Tibial artery (tissue), 4 donors: ENCODE results near the gene TAAR1.

Experiments
- DNase-seq, 2 donors: peaks; one replicate each; pipeline ENCODE4 v3.0.0-alpha.2; 2019
- H3K27ac ChIP-seq, 2 donors: fragments of 200-600 bp; sonication (generic) in 1 of 2; 1 replicate in 1 of 2; 2 replicates in 1 of 2; pipeline ENCODE4 v1.5.1; 2018 to 2019; ENCODE audit warnings: mild to moderate bottlenecking in 1 of 2
- H3K27me3 ChIP-seq, 2 donors: fragments of 200-600 bp; sonication (generic) in 1 of 2; one replicate each; pipeline versions ENCODE4 v1.5.1 to v1.6.0; 2016 to 2019
- H3K36me3 ChIP-seq, 3 donors: fragments of 200-600 bp; sonication (generic) in 2 of 3; one replicate each; pipeline ENCODE4 v1.5.1; 2016 to 2019; ENCODE audit warnings: mild to moderate bottlenecking in 2 of 3
- H3K4me1 ChIP-seq, 4 donors: fragments of 200-600 bp; sonication (generic) in 2 of 4; 1 replicate in 3 of 4; 2 replicates in 1 of 4; pipeline ENCODE4 v1.5.1; 2016 to 2019
- H3K4me3 ChIP-seq, 2 donors: fragments of 200-600 bp; sonication (generic) in 1 of 2; 1 replicate in 1 of 2; 2 replicates in 1 of 2; pipeline ENCODE4 v1.5.1; 2018 to 2019; ENCODE audit warnings: mild to moderate bottlenecking in 2 of 2
- H3K9me3 ChIP-seq, 3 donors: fragments of 200-600 bp; sonication (generic) in 1 of 3; one replicate each; pipeline ENCODE4 v1.5.1; 2016 to 2019
- CTCF ChIP-seq, 2 experiments: fragments of 200-600 bp in 1 of 2; fragments of 450-650 bp in 1 of 2; IDR thresholded peaks; one replicate each; pipeline ENCODE4 v1.5.1; 2017 to 2019; ENCODE audit warnings: antibody characterized with exemption in 2 of 2, mild to moderate bottlenecking in 1 of 2, moderate library complexity in 1 of 2
- intact Hi-C: fragments of 100-400 bp; cut with DNase I; formaldehyde crosslinking; loops from one replicate; pipeline ENCODE4 v1.15.0; 2023; ENCODE audit warnings: low total_unique reads

The TAAR1 gene

GRCh38 chr6:132695773-132696172 lies 36.8 kb upstream of the TAAR1 start:
- Histone ChIP-seq H3K9me3 (peaks cover 0 to 8% (median 2%) of the 10 kb centered on the region in 3 donors), H3K4me1 (peaks cover 0 to 13% (median 0%) of the 10 kb centered on the region in 4 donors), H3K27ac (no peak overlapping the region), H3K4me3 (no peak overlapping the region), H3K36me3 (no peaks in the 10 kb centered on the region), H3K27me3 (no peaks in the 10 kb centered on the region)
- TF ChIP-seq CTCF (IDR thresholded peaks at IDR 0.05): no peak
- DNase-seq: no peak
- intact Hi-C loops: no loop called here

DNA sequence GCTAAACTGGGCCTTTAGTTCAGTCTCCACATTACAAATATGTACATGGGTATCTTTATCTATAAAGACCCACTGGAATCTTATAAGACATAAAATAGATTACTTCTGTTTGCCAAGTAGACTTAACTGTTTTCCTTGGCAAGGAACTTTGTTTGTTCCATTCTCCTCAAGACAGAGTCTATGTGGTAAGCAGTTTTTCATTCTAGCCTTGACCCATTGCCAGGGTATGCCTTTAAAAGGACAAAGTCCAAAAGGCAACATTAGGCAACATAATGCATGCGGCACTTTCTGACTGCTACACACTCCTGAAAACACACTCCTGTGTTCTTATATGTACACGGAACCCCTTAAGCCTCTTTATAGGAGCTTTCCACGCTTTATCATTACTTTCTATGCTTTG lies 34.5 kb upstream of the TAAR1 start:
- H3K27me3 ChIP-seq: no peaks in the 10 kb centered on the region
- no peak overlapping the region for H3K27ac ChIP-seq
- no peak for DNase-seq
- no peak overlapping the region for H3K4me3 ChIP-seq
- intact Hi-C loops: no loop called here
- H3K9me3 ChIP-seq: peaks cover 0 to 8% (median 2%) of the 10 kb centered on the region in 3 donors
- no peaks in the 10 kb centered on the region for H3K36me3 ChIP-seq
- TF ChIP-seq CTCF (IDR thresholded peaks at IDR 0.05): no peak
- peaks cover 0 to 13% (median 0%) of the 10 kb centered on the region in 4 donors for H3K4me1 ChIP-seq

GRCh38 chr6:132690678-132691077 lies 31.7 kb upstream of the TAAR1 start:
- no peaks in the 10 kb centered on the region for H3K27me3 ChIP-seq
- peaks cover 0 to 2% (median 0%) of the 10 kb centered on the region in 3 donors for H3K9me3 ChIP-seq
- no peak for DNase-seq
- no peak overlapping the region for H3K27ac ChIP-seq
- TF ChIP-seq CTCF (IDR thresholded peaks at IDR 0.05): no peak
- H3K4me3 ChIP-seq: no peak overlapping the region
- H3K4me1 ChIP-seq: peaks cover 0 to 13% (median 0%) of the 10 kb centered on the region in 4 donors
- no peaks in the 10 kb centered on the region for H3K36me3 ChIP-seq
- intact Hi-C loops: no loop called here

- no peak for TF ChIP-seq CTCF (IDR thresholded peaks at IDR 0.05)
- intact Hi-C loops: no loop called here
These were observed 28.3 kb upstream of the TAAR1 start for GRCh38 chr6:132687306-132687705.

GRCh38 chr6:132686531-132686930 lies 27.5 kb upstream of the TAAR1 start:
- Histone ChIP-seq H3K9me3 (no peaks in the 10 kb centered on the region), H3K4me3 (no peak overlapping the region), H3K36me3 (no peaks in the 10 kb centered on the region), H3K4me1 (no peaks in the 10 kb centered on the region), H3K27me3 (no peaks in the 10 kb centered on the region), H3K27ac (no peak overlapping the region)
- no peak for TF ChIP-seq CTCF (IDR thresholded peaks at IDR 0.05)
- DNase-seq: no peak
- intact Hi-C loops: no loop called here

More at GRCh38 chr6:132687306-132687705, 28.3 kb upstream of the TAAR1 start:
- Histone ChIP-seq H3K36me3 (no peaks in the 10 kb centered on the region), H3K9me3 (no peaks in the 10 kb centered on the region), H3K27me3 (no peaks in the 10 kb centered on the region), H3K4me3 (no peak overlapping the region), H3K4me1 (no peaks in the 10 kb centered on the region), H3K27ac (no peak overlapping the region)
- DNase-seq: no peak

GRCh38 chr6:132685009-132685408 lies 26.0 kb upstream of the TAAR1 start:
- TF ChIP-seq CTCF (IDR thresholded peaks at IDR 0.05): no peak
- H3K9me3 ChIP-seq: no peaks in the 10 kb centered on the region
- H3K36me3 ChIP-seq: no peaks in the 10 kb centered on the region
- no peaks in the 10 kb centered on the region for H3K27me3 ChIP-seq
- no peak overlapping the region for H3K4me3 ChIP-seq
- H3K4me1 ChIP-seq: no peaks in the 10 kb centered on the region
- intact Hi-C loops: no loop called here
- H3K27ac ChIP-seq: no peak overlapping the region
- no peak for DNase-seq
